22Rv1 (cell line): Measurements from ENCODE around the gene KCNG2.

Source experiments
- H3K27ac ChIP-seq: fragments of 450-650 bp; 2 replicates; pipeline ENCODE4 v1.5.1; 2017
- ZFX ChIP-seq: fragments of 450-650 bp; IDR thresholded peaks from 2 replicates; pipeline ENCODE4 v1.6.1; 2017; ENCODE audit warnings: antibody characterized with exemption, borderline replicate concordance
- TF ChIP-seq, protein P1 (sequence below): fragments of 450-650 bp; IDR thresholded peaks from 2 replicates; pipeline ENCODE4 v1.5.1; 2017; ENCODE audit warnings: mild to moderate bottlenecking

Gene KCNG2

DNA sequence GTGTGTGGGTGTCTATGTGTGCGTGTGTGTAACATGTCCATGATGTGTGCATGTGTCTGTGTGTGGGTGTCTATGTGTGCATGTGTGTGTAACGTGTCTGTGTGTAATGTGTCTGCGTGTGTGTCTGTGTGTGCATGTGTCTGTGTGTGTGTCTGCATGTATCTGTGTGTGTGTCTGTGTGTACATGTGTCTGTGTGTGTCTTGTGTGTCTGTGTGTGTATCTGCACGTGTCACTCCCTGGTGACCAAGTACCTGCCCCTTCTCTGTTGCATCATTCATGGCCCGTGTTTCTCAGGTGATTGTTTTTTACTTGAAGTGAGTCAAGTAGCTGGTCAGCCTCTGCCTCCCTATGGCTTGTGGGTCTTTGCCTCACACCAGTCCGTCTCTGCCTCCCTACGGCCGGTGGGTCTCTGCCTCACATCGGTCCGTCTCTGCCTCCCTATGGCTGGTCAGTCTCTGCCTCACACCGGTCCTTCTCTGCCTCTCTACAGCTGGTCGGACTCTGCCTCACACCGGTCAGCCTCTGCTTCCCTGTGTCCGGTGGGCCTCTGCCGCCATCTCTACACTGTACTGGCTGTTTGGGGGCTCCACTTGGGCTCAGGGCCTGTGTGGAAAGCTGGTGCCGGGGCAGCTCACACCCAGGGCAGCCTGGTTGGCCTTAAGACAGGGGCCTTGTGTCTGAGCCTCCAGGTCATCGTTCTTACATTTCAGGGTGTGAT is 31.6 kb downstream of the KCNG2 start:
- TF ChIP-seq, protein P1, sequence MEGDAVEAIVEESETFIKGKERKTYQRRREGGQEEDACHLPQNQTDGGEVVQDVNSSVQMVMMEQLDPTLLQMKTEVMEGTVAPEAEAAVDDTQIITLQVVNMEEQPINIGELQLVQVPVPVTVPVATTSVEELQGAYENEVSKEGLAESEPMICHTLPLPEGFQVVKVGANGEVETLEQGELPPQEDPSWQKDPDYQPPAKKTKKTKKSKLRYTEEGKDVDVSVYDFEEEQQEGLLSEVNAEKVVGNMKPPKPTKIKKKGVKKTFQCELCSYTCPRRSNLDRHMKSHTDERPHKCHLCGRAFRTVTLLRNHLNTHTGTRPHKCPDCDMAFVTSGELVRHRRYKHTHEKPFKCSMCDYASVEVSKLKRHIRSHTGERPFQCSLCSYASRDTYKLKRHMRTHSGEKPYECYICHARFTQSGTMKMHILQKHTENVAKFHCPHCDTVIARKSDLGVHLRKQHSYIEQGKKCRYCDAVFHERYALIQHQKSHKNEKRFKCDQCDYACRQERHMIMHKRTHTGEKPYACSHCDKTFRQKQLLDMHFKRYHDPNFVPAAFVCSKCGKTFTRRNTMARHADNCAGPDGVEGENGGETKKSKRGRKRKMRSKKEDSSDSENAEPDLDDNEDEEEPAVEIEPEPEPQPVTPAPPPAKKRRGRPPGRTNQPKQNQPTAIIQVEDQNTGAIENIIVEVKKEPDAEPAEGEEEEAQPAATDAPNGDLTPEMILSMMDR, result no peak
- no peak for TF ChIP-seq ZFX
- no peak overlapping the region for H3K27ac ChIP-seq

DNA sequence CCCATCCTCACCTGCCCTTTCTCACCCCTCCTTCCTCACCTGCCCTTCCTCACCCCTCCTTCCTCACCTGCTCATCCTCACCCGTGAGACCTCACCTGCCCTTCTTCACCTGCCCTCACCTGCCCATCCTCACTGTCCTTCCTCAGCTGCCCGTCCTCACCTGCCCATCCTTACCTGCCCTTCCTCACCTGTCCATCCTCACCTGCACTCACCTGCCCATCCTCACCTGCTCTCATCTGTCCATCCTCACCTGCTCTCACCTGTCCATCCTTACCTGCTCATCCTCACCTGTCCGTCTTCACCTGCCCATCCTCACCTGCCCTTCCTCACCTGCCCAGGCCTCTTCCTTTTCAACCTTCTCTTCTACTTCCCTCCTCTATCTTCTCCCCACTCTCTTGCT is 34.4 kb downstream of the KCNG2 start:
- no peak for TF ChIP-seq ZFX
- TF ChIP-seq, protein P1, result no peak
- H3K27ac ChIP-seq, result no peak overlapping the region

DNA sequence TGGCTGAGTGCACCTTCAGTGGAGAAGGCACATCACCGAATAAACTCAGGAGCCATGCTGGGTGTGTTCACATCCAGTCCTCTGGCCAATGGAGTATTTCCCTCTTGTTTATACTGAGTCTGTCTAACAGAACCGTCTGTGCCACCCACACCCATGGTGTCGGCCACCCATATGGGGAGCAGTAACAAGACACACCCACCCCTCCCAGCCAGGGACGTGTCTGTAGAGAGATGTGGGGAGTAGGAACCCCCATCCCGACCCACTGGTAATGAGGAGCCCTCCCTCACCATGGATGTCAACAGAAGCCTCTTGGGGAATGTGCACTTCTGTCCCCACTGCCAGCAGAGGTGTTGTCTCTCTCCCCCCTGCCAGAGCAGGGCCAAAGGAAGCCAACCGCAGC is 37.1 kb downstream of the KCNG2 start:
- H3K27ac ChIP-seq, result no peak overlapping the region
- no peak for TF ChIP-seq ZFX
- TF ChIP-seq, protein P1, result no peak

DNA sequence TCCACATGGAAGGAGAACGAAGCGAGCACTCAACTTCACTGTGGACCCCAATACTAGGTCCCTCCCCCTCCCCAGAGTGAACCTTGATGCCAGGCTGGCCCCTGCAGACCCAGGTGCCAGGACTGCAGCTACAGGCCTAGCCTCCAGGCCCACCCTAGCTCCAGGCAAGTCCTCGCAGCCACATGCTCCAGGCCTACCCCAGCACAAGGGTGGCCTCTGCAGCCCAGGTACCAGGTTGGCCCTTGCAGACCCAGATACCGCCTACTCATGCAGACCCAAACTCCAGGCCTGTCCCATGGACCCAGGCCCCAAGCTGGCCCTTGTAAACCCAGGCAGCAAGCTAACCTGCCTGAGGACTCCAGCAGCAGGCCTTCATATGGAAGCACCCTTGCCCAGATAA is 44.2 kb downstream of the KCNG2 start:
- TF ChIP-seq, protein P1, result no peak
- no peak for TF ChIP-seq ZFX
- no peak overlapping the region for H3K27ac ChIP-seq

DNA sequence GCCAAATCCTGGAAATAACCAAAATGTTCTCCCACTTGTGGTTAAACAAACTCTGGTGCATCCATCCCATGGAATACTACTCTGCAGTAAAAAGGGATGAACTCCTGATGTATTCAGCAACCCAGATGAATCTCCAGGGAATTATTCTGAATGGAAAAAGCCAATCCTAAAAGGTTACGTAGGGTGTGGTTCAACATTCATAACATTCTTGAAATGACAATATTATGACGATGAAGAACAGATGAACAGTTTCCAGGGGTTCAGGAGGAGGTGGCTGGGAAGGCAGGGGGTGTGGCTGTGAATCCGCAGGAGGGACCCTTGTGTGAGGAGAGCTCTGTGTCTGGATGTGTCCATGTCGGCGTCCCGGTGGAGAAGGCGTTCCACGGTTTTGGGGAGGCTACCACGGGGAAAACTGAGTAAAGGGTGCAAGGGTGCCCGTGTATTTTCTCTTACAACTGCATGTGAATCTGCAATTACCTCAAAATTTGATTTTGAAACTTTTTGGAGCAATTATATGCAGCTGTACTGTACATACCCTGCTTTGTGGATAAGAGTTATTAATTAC is 47.3 kb downstream of the KCNG2 start:
- TF ChIP-seq, protein P1, result no peak
- TF ChIP-seq ZFX, result no peak
- H3K27ac ChIP-seq, result no peak overlapping the region

DNA sequence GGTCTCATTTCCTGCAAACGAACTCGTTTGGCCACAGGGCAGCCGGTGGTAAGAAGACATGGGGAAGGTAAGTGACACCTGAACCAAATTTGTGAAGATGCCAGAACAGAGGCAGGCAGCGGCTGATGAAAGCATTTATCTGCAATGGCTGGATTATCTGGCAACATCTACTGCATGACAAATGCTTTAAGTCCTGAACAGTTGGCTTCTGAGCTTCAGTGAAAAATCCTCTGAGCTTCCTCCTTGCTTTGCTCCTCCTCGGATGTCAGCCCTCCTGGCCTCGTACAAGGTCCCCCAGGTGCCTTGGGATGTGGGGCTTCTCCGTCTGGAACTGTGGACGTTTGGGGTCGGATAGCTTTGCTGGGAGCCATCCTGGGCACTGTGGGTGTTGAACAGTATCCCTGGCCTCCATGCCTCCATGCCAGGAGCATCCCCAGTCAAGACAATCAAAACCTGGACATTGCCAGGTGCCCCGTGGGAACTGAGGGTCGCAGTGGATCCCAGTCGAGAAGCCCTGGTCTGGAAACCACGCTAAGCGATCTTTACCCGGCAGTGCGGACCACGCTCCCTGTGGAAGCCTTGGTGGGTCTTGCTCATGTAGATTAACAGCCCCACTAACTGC is 49.3 kb downstream of the KCNG2 start:
- no peak overlapping the region for H3K27ac ChIP-seq
- no peak for TF ChIP-seq ZFX
- TF ChIP-seq, protein P1, result no peak

DNA sequence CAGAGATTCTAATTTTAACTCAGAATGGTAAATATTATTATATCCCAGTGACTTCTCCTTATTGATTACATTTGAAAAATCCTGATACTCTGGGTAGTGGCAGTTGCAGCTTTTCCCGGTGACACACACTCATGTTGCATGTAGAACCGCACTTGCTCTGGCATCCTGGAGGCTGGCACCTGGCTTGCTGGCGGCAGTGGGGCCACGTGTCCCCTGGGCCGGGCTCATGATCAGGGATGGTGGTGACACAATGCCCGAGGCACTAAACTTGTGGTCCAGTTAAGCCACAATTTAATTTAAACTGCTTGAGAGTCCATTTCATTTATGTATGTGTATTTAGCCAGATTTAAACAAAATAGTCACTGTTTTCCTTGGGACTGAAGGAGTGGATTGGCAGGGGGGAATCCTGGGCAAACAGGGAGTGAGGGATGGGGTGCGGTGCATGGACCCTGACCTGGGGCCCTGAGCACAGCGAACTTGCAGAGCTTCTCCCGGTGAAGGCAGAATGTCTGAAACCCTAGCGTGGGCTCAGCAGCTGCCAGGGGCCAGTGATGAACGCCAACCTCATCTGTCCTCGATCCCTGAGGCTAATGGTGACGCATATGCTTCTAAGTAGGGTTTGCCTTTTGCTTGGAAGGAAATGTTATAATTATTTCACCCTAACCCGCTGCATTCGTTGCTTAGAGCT is 50.0 kb downstream of the KCNG2 start:
- TF ChIP-seq, protein P1, result no peak
- TF ChIP-seq ZFX, result no peak
- no peak overlapping the region for H3K27ac ChIP-seq
